ENCODE data around the gene ACAA2.
"Not testable (repeated sequence)": the region's sequence is repeated elsewhere in the genome, so short reads cannot be mapped to it uniquely, and the experiment has no call there.

ACAA2 gene

DNA sequence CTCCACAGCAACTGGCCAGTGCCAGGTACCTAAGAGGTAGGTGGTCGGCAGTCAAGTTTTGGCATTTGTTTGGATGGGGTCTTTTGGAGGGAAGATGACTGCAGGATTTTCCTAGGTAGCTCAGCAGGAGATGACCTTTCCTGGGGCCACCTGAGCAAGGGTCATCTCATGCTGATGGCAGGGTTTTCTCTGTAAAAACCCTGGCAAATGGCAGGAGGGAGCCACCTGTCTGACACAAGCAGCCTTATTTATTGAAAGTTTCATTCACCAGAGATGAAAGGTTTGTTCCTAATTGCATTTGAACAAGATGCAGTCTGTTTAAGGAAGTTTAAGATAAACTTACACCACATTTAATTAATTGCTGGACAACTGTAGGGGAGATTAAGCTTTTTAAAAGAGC, 31.6 kb upstream of the ACAA2 start:
- no peak overlapping the region for H2AFZ ChIP-seq (ENCODE audit: low read length, unreplicated experiment)
- no peaks in the 10 kb centered on the region for H3K36me3 ChIP-seq (ENCODE audit: insufficient read depth, low read length)
- no peak overlapping the region for H3K27ac ChIP-seq (ENCODE audit: low read depth, low read length)
- no peaks in the 10 kb centered on the region for H3K27me3 ChIP-seq (ENCODE audit: insufficient read depth, low read length)
- H3K4me1 ChIP-seq (ENCODE audit: control insufficient read depth, insufficient read depth, low read length, unreplicated experiment), result peaks cover 16% of the 10 kb centered on the region
- no peaks in the 10 kb centered on the region for H3K79me2 ChIP-seq (ENCODE audit: control insufficient read depth, insufficient read depth, low read length, unreplicated experiment)
- H3K4me3 ChIP-seq (ENCODE audit: low read depth, low read length), result no peak overlapping the region

DNA sequence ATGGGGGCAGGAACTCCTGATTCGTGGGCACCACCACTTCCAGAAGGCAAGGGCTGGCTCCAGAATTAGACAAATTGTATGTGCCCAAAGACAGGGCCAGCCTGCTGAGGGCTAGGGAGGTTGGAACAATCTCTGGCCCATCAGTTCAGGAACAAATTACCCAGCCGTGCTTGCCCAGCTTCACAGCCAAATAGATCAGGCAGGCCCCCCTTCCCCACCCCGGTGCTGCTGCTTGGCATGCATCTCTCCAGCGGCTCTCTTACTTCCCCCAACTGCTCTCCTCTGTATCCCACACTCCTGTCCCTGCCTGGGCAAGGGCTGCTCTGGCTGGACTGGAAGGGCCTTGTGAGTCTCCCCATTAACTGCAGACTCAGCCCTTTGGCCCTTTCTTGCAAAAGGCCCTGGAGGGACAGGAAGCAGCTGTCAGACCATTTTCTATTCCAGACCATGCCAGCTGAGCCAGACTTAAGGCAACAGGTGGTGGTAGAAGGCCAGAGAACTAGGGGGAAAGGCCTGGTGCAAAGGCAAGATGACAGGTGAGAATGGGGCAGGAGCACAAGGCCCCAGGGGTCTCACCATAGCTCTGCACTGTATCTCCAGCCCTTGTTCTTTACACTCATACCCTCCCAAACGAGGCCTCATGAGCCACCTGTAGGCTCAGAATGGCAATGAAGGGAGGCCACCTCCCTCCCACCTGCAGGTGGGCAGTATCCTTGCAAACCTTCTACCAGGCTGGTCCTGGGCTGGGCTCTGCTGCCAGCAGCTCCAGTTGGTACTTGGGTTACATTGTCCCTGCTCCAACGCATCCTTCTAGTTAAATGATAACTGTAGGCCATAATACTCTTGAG, 30.7 kb upstream of the ACAA2 start:
- Histone ChIP-seq H3K27me3 (ENCODE audit: insufficient read depth, low read length) (no peaks in the 10 kb centered on the region), H3K36me3 (ENCODE audit: insufficient read depth, low read length) (no peaks in the 10 kb centered on the region), H3K4me1 (ENCODE audit: control insufficient read depth, insufficient read depth, low read length, unreplicated experiment) (peaks cover 8% of the 10 kb centered on the region), H3K27ac (ENCODE audit: low read depth, low read length) (no peak overlapping the region), H2AFZ (ENCODE audit: low read length, unreplicated experiment) (no peak overlapping the region), H3K4me3 (ENCODE audit: low read depth, low read length) (no peak overlapping the region), H3K79me2 (ENCODE audit: control insufficient read depth, insufficient read depth, low read length, unreplicated experiment) (no peaks in the 10 kb centered on the region)

DNA sequence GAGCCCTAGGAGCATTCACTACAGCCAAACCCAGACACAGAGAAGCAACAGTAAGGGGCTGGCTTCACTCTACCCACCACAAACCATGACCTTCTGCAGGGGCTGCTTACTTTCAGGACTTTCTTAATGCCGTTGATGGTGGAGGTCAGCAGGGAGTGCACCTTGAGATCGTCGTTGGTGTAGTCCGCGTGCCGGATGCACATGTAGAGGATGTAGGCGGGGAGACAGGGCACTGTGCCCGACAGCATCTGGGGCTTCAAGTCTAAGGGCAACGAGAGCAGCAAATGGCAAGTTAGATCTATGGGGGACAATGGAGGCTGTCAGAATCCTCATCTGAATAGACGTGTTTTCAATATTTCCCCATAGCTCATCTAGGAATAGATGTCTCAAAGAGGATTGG, 29.8 kb upstream of the ACAA2 start:
- H3K4me1 ChIP-seq (ENCODE audit: control insufficient read depth, insufficient read depth, low read length, unreplicated experiment), result peaks cover 8% of the 10 kb centered on the region
- no peaks in the 10 kb centered on the region for H3K27me3 ChIP-seq (ENCODE audit: insufficient read depth, low read length)
- no peak overlapping the region for H3K4me3 ChIP-seq (ENCODE audit: low read depth, low read length)
- H2AFZ ChIP-seq (ENCODE audit: low read length, unreplicated experiment), result no peak overlapping the region
- no peak overlapping the region for H3K27ac ChIP-seq (ENCODE audit: low read depth, low read length)
- H3K36me3 ChIP-seq (ENCODE audit: insufficient read depth, low read length), result no peaks in the 10 kb centered on the region
- no peaks in the 10 kb centered on the region for H3K79me2 ChIP-seq (ENCODE audit: control insufficient read depth, insufficient read depth, low read length, unreplicated experiment)

GRCh38 chr18:49842656-49843055, 29.3 kb upstream of the ACAA2 start:
- no peak overlapping the region for H3K4me3 ChIP-seq (ENCODE audit: low read depth, low read length)
- H3K27me3 ChIP-seq (ENCODE audit: insufficient read depth, low read length), result no peaks in the 10 kb centered on the region
- H3K79me2 ChIP-seq (ENCODE audit: control insufficient read depth, insufficient read depth, low read length, unreplicated experiment), result no peaks in the 10 kb centered on the region
- H3K27ac ChIP-seq (ENCODE audit: low read depth, low read length), result no peak overlapping the region
- peaks cover 8% of the 10 kb centered on the region for H3K4me1 ChIP-seq (ENCODE audit: control insufficient read depth, insufficient read depth, low read length, unreplicated experiment)
- H2AFZ ChIP-seq (ENCODE audit: low read length, unreplicated experiment), result no peak overlapping the region
- no peaks in the 10 kb centered on the region for H3K36me3 ChIP-seq (ENCODE audit: insufficient read depth, low read length)

DNA sequence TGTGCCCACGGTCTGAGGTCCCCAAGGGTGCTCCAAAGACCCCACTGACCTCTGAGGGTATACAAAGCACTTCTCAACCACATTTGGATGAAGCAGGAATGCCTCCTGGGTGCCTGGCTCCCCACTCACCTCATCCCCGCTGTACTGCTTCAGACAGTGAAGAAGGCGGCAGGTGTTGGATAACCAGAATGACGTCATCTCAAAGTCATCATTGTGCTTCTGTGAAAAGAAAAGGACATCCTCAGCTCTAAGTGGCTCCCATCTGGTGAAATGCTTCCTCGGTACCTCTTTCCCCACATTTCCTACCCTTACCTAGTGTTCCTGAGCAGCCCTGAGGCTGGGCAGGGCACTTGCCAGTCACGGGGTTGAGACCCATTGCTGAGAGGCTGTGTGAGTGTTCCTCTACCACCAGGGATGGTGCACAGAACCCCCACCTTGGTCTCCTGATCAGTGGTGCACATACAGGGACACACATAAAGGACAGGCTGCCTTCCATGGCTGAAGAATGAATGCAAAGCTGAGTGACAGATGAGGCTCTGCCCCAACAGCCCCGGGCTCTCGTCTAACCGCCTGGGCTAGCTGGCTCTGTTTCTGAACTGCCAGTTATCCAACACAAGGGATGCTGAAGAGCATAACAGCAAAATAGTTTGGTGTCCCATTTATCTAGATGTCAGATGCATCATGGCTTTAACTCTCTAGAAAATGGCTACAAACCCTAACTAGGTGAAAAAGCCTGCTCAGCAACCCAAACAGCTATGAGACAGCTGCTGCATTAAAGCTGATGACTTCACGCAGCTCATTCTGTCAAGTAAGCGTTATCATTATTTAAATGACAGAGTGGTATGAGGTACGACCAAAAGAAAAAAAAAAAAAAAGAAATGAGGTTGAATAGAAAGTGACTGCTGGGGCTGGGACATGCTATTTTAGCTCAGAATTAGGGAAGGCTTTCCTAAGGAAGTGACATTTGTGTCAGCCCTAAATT, 28.2 kb upstream of the ACAA2 start:
- H3K4me1 ChIP-seq (ENCODE audit: control insufficient read depth, insufficient read depth, low read length, unreplicated experiment), result peaks cover 6% of the 10 kb centered on the region
- H2AFZ ChIP-seq (ENCODE audit: low read length, unreplicated experiment), result no peak overlapping the region
- no peak overlapping the region for H3K4me3 ChIP-seq (ENCODE audit: low read depth, low read length)
- no peaks in the 10 kb centered on the region for H3K27me3 ChIP-seq (ENCODE audit: insufficient read depth, low read length)
- no peak overlapping the region for H3K27ac ChIP-seq (ENCODE audit: low read depth, low read length)
- H3K36me3 ChIP-seq (ENCODE audit: insufficient read depth, low read length), result no peaks in the 10 kb centered on the region
- H3K79me2 ChIP-seq (ENCODE audit: control insufficient read depth, insufficient read depth, low read length, unreplicated experiment), result no peaks in the 10 kb centered on the region

GRCh38 chr18:49839012-49839411, 25.7 kb upstream of the ACAA2 start:
- H3K27ac ChIP-seq (ENCODE audit: low read depth, low read length), result no peak overlapping the region

GRCh38 chr18:49838381-49838780, 25.0 kb upstream of the ACAA2 start:
- H3K4me1 ChIP-seq (ENCODE audit: control insufficient read depth, insufficient read depth, low read length, unreplicated experiment), result peaks cover 10% of the 10 kb centered on the region
- no peak overlapping the region for H3K4me3 ChIP-seq (ENCODE audit: low read depth, low read length)
- no peak overlapping the region for H3K27ac ChIP-seq (ENCODE audit: low read depth, low read length)
- no peaks in the 10 kb centered on the region for H3K27me3 ChIP-seq (ENCODE audit: insufficient read depth, low read length)
- no peaks in the 10 kb centered on the region for H3K79me2 ChIP-seq (ENCODE audit: control insufficient read depth, insufficient read depth, low read length, unreplicated experiment)
- H3K36me3 ChIP-seq (ENCODE audit: insufficient read depth, low read length), result no peaks in the 10 kb centered on the region
- no peak overlapping the region for H2AFZ ChIP-seq (ENCODE audit: low read length, unreplicated experiment)

More at GRCh38 chr18:49839012-49839411, 25.7 kb upstream of the ACAA2 start:
- no peaks in the 10 kb centered on the region for H3K79me2 ChIP-seq (ENCODE audit: control insufficient read depth, insufficient read depth, low read length, unreplicated experiment)
- no peaks in the 10 kb centered on the region for H3K27me3 ChIP-seq (ENCODE audit: insufficient read depth, low read length)
- H3K36me3 ChIP-seq (ENCODE audit: insufficient read depth, low read length), result no peaks in the 10 kb centered on the region
- no peak overlapping the region for H2AFZ ChIP-seq (ENCODE audit: low read length, unreplicated experiment)
- H3K4me1 ChIP-seq (ENCODE audit: control insufficient read depth, insufficient read depth, low read length, unreplicated experiment), result peaks cover 10% of the 10 kb centered on the region
- no peak overlapping the region for H3K4me3 ChIP-seq (ENCODE audit: low read depth, low read length)

DNA sequence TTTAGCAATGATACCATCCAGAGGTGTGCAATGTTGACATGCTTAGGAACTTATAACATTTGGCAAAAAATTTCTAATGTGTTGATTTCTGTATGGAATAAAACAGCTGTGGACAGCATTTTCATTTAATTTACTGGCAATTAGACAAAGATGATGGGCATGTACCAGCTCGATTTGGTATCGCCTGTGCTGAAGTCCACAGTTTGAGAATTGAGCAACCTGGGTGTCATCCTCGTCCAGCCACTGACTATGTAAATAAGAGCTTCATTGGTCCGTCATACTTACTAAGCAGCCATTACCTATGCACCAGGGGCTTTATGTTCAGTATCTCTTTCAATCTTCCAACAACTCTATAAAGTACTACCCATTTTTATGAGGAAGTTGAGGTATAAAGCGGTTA, 24.6 kb upstream of the ACAA2 start:
- no peaks in the 10 kb centered on the region for H3K27me3 ChIP-seq (ENCODE audit: insufficient read depth, low read length)
- H3K79me2 ChIP-seq (ENCODE audit: control insufficient read depth, insufficient read depth, low read length, unreplicated experiment), result no peaks in the 10 kb centered on the region
- no peaks in the 10 kb centered on the region for H3K36me3 ChIP-seq (ENCODE audit: insufficient read depth, low read length)
- no peak overlapping the region for H3K27ac ChIP-seq (ENCODE audit: low read depth, low read length)
- H3K4me3 ChIP-seq (ENCODE audit: low read depth, low read length), result no peak overlapping the region
- no peak overlapping the region for H2AFZ ChIP-seq (ENCODE audit: low read length, unreplicated experiment)
- peaks cover 10% of the 10 kb centered on the region for H3K4me1 ChIP-seq (ENCODE audit: control insufficient read depth, insufficient read depth, low read length, unreplicated experiment)

GRCh38 chr18:49837316-49837835, 24.0 kb upstream of the ACAA2 start:
- not testable (repeated sequence) for H3K27me3 ChIP-seq (ENCODE audit: insufficient read depth, low read length); H3K79me2 ChIP-seq (ENCODE audit: control insufficient read depth, insufficient read depth, low read length, unreplicated experiment); H2AFZ ChIP-seq (ENCODE audit: low read length, unreplicated experiment); H3K27ac ChIP-seq (ENCODE audit: low read depth, low read length); H3K4me3 ChIP-seq (ENCODE audit: low read depth, low read length); H3K36me3 ChIP-seq (ENCODE audit: insufficient read depth, low read length)
- peaks cover 10% of the 10 kb centered on the region for H3K4me1 ChIP-seq (ENCODE audit: control insufficient read depth, insufficient read depth, low read length, unreplicated experiment)

- Histone ChIP-seq H3K4me3 (ENCODE audit: low read depth, low read length) (no peak overlapping the region), H3K36me3 (ENCODE audit: insufficient read depth, low read length) (no peaks in the 10 kb centered on the region), H3K79me2 (ENCODE audit: control insufficient read depth, insufficient read depth, low read length, unreplicated experiment) (no peaks in the 10 kb centered on the region), H3K4me1 (ENCODE audit: control insufficient read depth, insufficient read depth, low read length, unreplicated experiment) (peaks cover 10% of the 10 kb centered on the region), H3K27me3 (ENCODE audit: insufficient read depth, low read length) (no peaks in the 10 kb centered on the region), H3K27ac (ENCODE audit: low read depth, low read length) (no peak overlapping the region), H2AFZ (ENCODE audit: low read length, unreplicated experiment) (no peak overlapping the region)
These were observed 22.1 kb upstream of the ACAA2 start for GRCh38 chr18:49835405-49835804.

Measured in ACC112 (cell line).